H7 (cell line): Measurements from ENCODE around the gene FNDC3A. TPM values are rescaled to one million over a fixed set of nuclear protein-coding genes. Genes with fewer than 3 reads are reported as not detected.
"Not testable (repeated sequence)": the region's sequence is repeated elsewhere in the genome, so short reads cannot be mapped to it uniquely, and the experiment has no call there.

Experiments
- DNase-seq: peaks from one replicate; pipeline ENCODE4 v3.0.0; 2012
- H3K27me3 ChIP-seq: 2 replicates; pipeline ENCODE4 v1.6.0; 2011; ENCODE audit warnings: mild to moderate bottlenecking, low read length; ENCODE audit not compliant: control insufficient read depth, insufficient read depth
- H3K36me3 ChIP-seq: replicated peaks from 2 replicates; pipeline ENCODE4 v1.5.1; 2011; ENCODE audit warnings: low read length; ENCODE audit not compliant: control insufficient read depth, insufficient read depth
- H3K4me3 ChIP-seq: 2 replicates; pipeline ENCODE4 v1.5.1; 2011; ENCODE audit warnings: low read depth, mild to moderate bottlenecking, control low read depth, low read length, moderate library complexity; ENCODE audit not compliant: insufficient read depth
- total RNA-seq: library from RNA; depleted of rRNA; stranded (reverse); fragments of >200 nt; shearing (Covaris generic); gene quantifications from 2 replicates; pipeline ENCODE4 v1.2.3, GENCODE V29; 2014

FNDC3A gene
- total RNA-seq, 1 experiment from 2014 or later = 22.8 TPM

DNA sequence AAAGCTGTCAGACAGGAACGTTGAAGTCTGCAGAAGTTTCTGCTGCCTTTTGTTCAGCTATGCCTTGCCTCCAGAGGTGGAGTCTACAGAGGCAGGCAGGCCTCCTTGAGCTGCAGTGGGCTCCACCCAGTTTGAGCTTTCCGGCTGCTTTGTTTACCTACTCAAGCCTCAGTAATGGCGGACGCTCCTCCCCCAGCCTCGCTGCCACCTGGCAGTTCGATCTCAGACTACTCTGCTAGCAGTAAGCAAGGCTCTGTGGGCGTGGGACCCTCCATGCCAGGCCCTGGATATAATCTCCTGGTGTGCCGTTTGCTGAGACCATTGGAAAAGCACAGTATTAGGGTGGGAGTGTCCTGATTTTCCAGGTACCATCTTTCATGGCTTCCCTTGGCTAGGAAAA is 187.4 kb downstream of the FNDC3A start:
- not testable (repeated sequence) for H3K36me3 ChIP-seq, H3K27me3 ChIP-seq, DNase-seq, H3K4me3 ChIP-seq

DNA sequence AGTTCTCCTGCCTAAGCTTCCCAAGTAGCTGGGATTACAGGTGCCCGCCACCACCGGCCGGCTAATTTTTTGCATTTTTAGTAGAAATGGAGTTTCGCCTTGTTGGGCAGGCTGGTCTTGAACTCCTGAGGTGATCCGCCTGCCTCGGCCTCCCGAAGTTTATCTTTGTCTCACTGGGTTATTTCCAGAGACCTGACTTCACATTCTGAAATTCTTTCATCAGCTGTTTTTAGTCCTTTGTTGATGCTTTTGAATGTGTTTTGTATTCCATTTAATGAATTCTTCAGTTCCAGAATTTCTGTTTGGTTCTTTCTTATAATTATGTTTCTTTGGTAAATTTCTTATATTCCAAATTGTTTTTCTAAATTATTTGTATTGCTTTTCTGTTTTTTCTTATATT is 189.0 kb downstream of the FNDC3A start:
- H3K4me3 ChIP-seq = no peak overlapping the region
- no peaks in the 10 kb centered on the region; the same call in 1 of the 2 replicates for H3K36me3 ChIP-seq
- H3K27me3 ChIP-seq = no peaks in the 10 kb centered on the region
- DNase-seq = no peak

DNA sequence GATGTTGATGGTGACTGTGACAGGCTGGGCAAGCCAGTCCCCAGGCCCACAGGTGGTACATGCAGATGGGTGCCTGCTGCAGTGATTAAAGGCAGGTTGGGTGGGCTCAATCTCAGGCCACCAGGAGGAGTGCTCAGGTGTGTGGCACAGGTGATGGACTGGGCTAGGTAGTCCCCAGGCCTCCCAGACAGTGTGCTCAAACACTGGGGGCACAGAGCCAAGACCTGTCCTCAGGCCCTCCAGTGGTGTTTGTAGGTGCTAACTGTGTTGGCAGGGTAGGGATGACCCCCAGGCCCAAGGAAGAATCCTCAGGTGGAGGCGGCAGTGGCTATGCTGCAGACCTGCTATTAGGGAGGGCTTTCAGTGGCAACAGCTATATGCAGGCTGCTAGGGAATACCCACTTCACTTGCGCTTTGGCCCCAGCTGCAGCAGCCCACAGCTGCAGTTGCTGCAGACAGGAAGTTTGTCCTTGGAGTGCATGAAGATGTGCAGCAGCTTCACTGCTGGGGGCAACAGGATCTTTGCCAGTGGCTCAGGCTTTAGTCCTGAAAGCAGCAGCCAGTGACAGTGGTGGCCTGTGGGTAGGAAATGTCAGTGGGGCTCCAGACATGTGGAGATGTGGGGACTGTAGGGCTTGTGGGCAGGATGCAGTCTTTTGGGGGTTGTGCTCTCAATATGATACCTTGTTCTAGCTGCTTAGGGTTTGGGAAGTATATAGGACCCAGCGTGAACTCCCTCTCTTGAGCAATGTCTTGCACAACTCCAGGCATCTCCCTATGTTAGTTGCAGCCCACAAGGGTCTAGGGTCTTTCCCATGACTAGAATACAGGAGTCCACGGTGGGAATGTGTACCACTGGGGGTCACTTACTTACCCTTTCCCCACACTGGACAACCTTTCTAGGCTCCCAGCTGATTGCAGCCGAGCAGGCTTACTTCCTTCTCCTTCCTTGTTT is 190.4 kb downstream of the FNDC3A start:
- no peak overlapping the region for H3K4me3 ChIP-seq
- no peaks in the 10 kb centered on the region for H3K27me3 ChIP-seq
- DNase-seq = peak; percentile 5
- no peaks in the 10 kb centered on the region; the same call in 1 of the 2 replicates for H3K36me3 ChIP-seq

DNA sequence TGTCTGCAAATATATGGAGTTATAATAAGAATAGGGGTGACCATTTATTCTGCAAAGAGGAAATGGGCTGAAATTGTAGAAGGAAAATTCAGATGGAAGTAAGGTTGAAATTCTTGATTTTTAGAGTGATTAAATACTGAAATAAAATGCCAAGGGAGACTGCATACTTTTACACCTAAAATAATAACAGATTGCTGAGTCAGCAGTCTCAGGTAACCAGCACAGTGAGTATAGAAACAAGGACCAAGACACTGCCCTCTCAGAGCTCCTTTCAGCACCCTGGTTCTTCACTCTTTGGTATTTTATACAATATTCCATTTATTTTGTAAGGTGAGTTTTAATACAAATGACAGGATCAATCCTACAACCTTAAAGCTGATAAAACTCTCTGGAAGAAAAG is 195.6 kb downstream of the FNDC3A start:
- Histone ChIP-seq H3K4me3 (no peak overlapping the region), H3K27me3 (no peaks in the 10 kb centered on the region), H3K36me3 (no peaks in the 10 kb centered on the region)
- no peak for DNase-seq

DNA sequence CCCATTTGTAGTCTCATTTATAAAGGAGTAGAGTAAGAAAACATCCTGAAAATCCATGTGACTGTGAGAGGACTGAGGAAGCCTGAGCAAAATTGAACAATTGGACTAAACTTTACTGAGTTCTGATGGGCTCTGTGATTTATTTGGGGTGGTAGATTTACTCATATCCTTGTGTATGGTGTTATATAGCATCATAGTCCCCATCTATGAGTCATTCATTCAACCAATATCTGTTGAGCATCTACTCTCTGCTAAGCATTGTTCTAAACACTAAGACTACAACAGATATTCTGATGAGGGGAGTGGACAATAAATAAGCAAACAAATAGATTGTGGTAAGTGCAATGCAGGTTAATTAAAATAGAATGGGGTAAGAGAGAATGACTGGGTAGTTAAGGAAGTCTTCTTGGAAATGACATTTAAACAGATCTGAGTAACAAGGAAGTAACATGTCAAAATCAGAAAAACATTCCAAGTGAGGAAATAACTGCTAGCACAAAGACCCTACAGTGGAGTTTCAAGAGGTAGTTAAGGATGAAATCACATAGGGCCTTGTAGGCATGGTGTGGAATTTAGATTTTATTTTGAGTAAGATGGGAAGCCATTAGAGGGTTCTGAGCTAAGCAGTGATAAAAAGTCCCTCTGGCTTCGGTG is 208.1 kb downstream of the FNDC3A start:
- H3K4me3 ChIP-seq = no peak overlapping the region
- H3K36me3 ChIP-seq = peaks cover 2% of the 10 kb centered on the region
- H3K27me3 ChIP-seq = no peaks in the 10 kb centered on the region
- DNase-seq = no peak

DNA sequence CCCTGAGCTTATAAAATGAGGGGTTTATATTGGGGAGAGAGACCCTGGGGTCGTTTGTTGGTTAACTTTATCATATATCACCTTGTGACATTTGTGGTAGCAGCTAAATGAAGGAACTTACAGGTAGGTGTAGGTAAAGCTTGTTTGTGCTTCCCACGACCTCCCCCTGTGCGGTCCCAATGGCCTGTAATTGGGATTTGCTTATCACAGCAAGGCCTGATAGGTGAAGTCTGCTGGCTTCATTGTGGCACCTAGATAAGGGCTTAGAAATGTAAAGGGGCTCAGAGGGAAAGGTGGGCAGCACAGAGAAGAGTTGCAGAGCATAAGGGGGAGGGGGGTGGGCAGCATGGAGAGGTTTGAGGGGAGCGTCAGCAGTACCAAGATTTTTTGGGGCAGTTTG is 208.9 kb downstream of the FNDC3A start:
- peaks cover 2% of the 10 kb centered on the region for H3K36me3 ChIP-seq
- H3K27me3 ChIP-seq = no peaks in the 10 kb centered on the region
- H3K4me3 ChIP-seq = no peak overlapping the region
- DNase-seq = no peak

DNA sequence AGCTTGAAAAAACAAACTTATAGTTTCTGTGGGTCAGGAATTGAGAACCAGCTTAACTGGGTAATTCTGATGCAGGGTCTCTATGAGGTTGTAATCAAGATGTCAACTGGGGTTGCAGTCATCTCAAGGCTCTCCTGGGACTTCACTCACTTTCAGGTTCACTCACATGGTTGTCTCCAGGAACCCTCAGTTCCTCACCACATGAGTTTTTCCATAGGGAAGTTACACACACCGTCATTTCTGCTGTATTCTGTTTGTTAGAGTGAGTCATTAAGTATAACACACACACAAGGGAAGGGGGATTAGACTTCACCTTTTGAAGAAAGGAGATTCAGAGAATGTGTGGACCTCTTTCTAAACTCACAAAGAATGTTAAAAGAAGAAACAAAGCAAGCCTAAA is 209.6 kb downstream of the FNDC3A start:
- no peak overlapping the region for H3K4me3 ChIP-seq

DNA sequence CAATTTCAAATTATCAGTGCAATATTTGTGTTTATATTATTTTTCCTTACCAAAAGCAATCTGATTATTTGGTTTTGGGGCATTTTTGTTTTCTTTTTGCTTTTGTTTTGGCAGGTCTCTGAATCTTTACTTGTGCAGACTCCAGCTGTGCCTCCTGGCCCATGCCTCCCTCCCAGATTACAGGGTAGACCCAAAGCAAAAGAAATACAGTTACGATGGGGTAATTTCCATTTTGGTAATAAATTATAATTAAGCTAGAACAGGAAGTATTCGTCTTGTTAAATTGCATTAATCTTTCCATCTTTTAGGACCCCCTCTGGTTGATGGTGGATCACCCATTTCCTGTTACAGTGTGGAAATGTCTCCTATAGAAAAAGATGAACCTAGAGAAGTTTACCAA is 215.2 kb downstream of the FNDC3A start:
- H3K36me3 ChIP-seq = peaks cover 1% of the 10 kb centered on the region
- no peak overlapping the region for H3K4me3 ChIP-seq
- H3K27me3 ChIP-seq = no peaks in the 10 kb centered on the region
- no peak for DNase-seq

More for the DNA sequence above, 209.6 kb downstream of the FNDC3A start:
- H3K27me3 ChIP-seq = no peaks in the 10 kb centered on the region
- peaks cover 1% of the 10 kb centered on the region for H3K36me3 ChIP-seq
- no peak for DNase-seq

DNA sequence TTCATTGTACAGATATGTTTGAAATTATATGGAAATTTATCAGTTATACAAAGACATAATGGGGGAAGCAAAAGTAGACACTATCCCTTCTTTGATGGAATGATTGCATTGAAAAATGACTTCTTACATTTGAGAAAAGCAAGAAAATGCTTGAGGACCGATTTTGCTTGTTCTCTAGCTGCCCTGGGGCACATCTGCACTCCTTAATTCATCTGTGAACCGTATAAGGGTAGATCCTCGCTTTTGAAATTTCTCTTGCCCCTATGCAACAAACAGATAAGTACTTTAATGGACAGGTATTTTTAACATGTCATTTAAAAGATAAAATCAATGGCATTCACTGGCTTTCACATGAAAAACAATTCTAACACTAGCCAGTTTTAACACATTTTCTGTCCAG is 230.9 kb downstream of the FNDC3A start:
- Histone ChIP-seq H3K36me3 (peaks cover 4% of the 10 kb centered on the region), H3K27me3 (no peaks in the 10 kb centered on the region), H3K4me3 (no peak overlapping the region)
- DNase-seq = no peak

DNA sequence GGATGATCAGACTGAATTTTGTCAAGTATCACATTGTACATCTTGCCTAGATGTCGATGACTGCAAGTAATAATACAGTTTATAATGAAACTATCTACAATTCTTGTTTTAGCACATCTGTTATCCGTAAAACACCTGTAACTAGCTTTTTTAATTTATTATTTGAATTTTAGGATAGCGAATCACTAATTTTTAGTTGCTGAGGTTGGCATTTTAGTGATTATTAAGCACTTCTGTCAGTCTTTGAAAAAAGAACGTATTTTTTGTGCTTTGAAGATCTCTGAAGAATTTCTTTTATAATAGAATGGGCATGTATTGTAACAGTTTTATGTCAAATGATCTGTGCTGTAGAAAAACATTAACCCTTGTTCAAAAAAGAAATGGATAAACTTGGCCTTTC is 232.9 kb downstream of the FNDC3A start:
- H3K27me3 ChIP-seq = no peaks in the 10 kb centered on the region
- H3K4me3 ChIP-seq = no peak overlapping the region
- no peaks in the 10 kb centered on the region; the same call in 1 of the 2 replicates for H3K36me3 ChIP-seq
- no peak for DNase-seq

DNA sequence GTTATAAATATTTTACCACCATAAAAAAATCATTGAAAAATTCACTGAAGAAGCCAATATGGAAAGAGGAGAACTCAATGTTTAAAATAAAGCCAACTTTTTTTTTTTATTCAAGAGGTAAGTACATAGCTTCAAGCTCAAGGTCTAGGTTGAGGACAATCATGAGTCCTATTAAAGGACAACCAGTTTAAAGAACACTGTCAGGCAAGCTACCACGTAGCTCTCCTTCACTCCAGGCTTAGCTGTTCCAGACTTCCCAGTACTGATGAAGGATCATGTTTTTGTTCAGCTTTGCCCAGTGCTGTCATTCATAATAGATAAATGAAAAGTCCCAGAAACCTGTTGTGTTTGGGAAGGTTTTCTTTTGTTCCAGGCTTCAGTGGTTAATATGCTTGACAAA is 234.4 kb downstream of the FNDC3A start:
- Histone ChIP-seq H3K4me3 (no peak overlapping the region), H3K27me3 (no peaks in the 10 kb centered on the region), H3K36me3 (no peaks in the 10 kb centered on the region)
- no peak for DNase-seq

DNA sequence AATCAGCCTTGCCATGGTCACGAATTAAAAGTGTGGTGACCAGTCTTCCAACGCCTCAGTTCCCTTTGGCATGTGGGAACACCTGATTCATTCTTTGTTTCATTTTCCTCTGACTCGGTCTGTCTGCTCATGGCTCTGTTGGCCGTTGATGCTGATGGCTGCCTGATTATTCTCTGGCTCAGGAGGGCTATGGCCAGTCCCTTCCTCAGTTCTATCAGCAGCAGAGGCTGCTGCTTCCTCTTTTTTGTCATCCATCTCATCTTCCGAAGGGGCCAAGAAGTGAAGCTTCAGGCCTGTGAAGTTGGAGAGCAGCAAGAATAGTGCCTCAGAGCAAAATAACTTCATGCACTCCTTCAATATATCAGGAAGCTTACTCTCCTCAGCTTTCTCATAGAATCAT is 235.0 kb downstream of the FNDC3A start:
- Histone ChIP-seq H3K36me3 (no peaks in the 10 kb centered on the region), H3K4me3 (no peak overlapping the region), H3K27me3 (no peaks in the 10 kb centered on the region)
- DNase-seq = no peak

DNA sequence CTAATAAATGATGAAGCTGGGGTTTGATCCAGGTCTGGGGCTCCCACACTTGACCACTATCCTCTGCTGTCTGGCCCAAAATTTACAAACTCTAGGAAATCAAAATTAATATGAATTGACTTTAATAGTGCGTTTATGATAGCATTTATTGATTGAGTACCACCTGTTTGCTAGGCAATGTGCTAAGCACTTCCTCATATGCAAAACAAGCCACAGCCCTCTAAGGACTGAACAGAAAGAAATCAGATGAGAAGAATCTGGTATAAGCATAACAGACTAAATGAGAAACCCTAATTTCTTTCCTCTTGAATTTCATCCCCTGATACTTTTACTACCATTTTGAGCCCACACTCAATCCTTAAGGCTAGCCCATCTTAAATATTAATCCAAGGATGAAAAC is 237.8 kb downstream of the FNDC3A start:
- no peak overlapping the region for H3K4me3 ChIP-seq
- no peak for DNase-seq
- peaks cover 24% of the 10 kb centered on the region for H3K27me3 ChIP-seq
- H3K36me3 ChIP-seq = no peaks in the 10 kb centered on the region

DNA sequence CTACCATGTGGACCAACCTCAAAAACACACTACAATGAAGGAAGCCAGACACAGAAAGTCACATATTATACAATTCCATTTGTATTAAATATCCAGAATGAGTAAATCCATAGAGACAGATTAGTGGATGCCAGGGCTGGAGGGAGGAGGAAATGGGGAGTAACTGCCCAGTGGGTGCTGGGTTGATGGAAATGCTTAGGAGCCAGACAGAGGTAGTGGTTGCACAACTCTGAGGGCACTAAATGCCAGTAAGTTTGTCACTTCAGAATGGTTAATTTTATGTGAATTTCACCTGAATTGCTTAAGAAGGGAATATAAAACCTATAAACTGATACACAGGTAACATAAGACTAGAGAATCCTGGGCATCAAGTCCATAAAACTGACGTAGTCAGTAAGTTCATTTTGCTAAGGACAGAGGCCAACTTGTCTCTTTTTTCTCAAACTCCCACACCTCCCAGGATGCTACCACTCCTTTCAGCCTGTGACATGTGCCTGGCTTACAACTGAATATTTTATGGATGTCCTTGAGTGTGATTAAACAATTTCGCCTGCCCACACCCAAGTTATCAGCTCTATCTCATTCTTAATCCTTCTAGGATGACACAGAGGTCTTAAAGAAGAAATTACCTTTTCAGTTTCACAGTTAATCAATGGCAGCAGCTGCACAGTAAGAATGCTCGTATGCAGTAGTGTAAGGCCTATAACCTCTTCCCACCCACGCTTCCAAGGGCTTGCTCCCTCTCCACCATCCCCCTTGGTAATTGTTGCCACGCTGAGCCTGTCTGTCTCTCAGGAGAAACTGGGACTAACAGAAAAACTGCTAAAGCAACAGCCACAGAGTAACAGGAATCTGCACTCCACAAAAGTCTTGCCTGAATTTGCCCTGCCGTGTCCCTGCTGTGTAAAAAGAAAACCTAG is 238.5 kb downstream of the FNDC3A start:
- Histone ChIP-seq H3K27me3 (peaks cover 31% of the 10 kb centered on the region), H3K36me3 (no peaks in the 10 kb centered on the region), H3K4me3 (no peak overlapping the region)
- no peak for DNase-seq
